Cardiac fibroblast (primary cell): ENCODE measurements around the gene UPF2.

Source experiments
- DNase-seq, 2 donors: peaks; one replicate each; pipeline versions ENCODE4 v3.0.0 to v3.0.0-alpha.2; 2010; ENCODE audit warnings: low read depth in 2 of 2
- H3K4me3 ChIP-seq, 2 donors: replicated peaks in 1 of 2; 1 replicate in 1 of 2; 2 replicates in 1 of 2; pipeline ENCODE4 v1.5.1; 2011; ENCODE audit warnings: low read depth in 2 of 2, low read length in 2 of 2, mild to moderate bottlenecking in 2 of 2, moderate library complexity in 1 of 2
- CTCF ChIP-seq: IDR thresholded peaks from one replicate; pipeline ENCODE4 v1.5.1; 2011; ENCODE audit warnings: low read depth, mild to moderate bottlenecking, low read length, inconsistent platforms

The UPF2 gene

GRCh38 chr10:11946652-11947051 lies 96.0 kb downstream of the UPF2 start:
- TF ChIP-seq CTCF: no peak
- DNase-seq: no peak
- H3K4me3 ChIP-seq: no peak overlapping the region

GRCh38 chr10:11936389-11937152 lies 106.0 kb downstream of the UPF2 start:
- H3K4me3 ChIP-seq: no peak overlapping the region
- no peak for DNase-seq
- no peak for TF ChIP-seq CTCF

- no peak overlapping the region for H3K4me3 ChIP-seq
- peak in 1 of 2 donors; percentile 15 for DNase-seq
- TF ChIP-seq CTCF: no peak
Measured at GRCh38 chr10:11934262-11934661, 108.3 kb downstream of the UPF2 start.

GRCh38 chr10:11933577-11934223 lies 108.9 kb downstream of the UPF2 start:
- no peak overlapping the region for H3K4me3 ChIP-seq
- no peak for DNase-seq
- TF ChIP-seq CTCF: no peak

- no peak overlapping the region for H3K4me3 ChIP-seq
- no peak for TF ChIP-seq CTCF
- DNase-seq: no peak
Measured at GRCh38 chr10:11931038-11931437, 111.6 kb downstream of the UPF2 start.

GRCh38 chr10:11930312-11930978 lies 112.2 kb downstream of the UPF2 start:
- peak in 1 of 2 donors; percentile 22 for DNase-seq
- H3K4me3 ChIP-seq: no peak overlapping the region
- no peak for TF ChIP-seq CTCF
